ENCODE data around the gene CDKN2AIP. TPM values are rescaled to one million over a fixed set of nuclear protein-coding genes. Genes with fewer than 3 reads are reported as not detected.
A peak's percentile ranks its signal among the peaks of the same experiment; 100 is the strongest.

CDKN2AIP gene
- total RNA-seq, 4 donors from 2014 or later: 16.9 to 30.3 (median 22.8) TPM

DNA sequence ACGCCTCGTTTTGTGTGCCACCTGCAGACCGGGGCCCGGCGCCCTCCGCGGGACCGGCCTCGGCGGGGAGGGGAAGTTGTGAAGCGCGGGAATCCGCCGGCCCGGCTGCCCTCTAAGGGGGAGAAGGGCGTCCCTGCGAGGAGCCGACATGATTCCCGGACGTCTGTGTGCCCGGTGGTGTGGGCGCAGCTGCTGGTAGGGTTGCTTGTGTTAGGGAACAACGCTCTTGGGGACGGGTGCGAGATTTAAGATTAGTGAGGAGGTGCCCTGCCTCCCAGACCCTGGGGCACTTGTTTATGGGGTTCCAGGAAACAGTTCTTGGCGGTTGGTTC is 627 bp downstream of the CDKN2AIP start:
- no peaks in the 10 kb centered on the region for H3K27me3 ChIP-seq
- peak overlapping the region; percentile 54 to 94 (median 86) for H3K4me3 ChIP-seq (replicated peaks in 1 of 3)
- WGBS, 2 donors: 0 to 7% methylated on average over 3 to 17 of the region's 26 CpGs
- peaks cover 19 to 37% of the 10 kb centered on the region in 2 donors for H3K4me1 ChIP-seq
- H3K27ac ChIP-seq: peak overlapping the region; percentile 97 to 98 (median 97)
- peaks cover 17 to 24% of the 10 kb centered on the region in 2 donors for H3K36me3 ChIP-seq
- TF ChIP-seq POLR2A (IDR thresholded peaks at IDR 0.05): no peak
- TF ChIP-seq, protein P1, sequence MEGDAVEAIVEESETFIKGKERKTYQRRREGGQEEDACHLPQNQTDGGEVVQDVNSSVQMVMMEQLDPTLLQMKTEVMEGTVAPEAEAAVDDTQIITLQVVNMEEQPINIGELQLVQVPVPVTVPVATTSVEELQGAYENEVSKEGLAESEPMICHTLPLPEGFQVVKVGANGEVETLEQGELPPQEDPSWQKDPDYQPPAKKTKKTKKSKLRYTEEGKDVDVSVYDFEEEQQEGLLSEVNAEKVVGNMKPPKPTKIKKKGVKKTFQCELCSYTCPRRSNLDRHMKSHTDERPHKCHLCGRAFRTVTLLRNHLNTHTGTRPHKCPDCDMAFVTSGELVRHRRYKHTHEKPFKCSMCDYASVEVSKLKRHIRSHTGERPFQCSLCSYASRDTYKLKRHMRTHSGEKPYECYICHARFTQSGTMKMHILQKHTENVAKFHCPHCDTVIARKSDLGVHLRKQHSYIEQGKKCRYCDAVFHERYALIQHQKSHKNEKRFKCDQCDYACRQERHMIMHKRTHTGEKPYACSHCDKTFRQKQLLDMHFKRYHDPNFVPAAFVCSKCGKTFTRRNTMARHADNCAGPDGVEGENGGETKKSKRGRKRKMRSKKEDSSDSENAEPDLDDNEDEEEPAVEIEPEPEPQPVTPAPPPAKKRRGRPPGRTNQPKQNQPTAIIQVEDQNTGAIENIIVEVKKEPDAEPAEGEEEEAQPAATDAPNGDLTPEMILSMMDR (IDR thresholded peaks at IDR 0.05): no peak
- DNase-seq: peak in 1 of 2 donors; percentile 46
- intact Hi-C loops (cut with DNase I): no loop called here
- H3K9me3 ChIP-seq: no peaks in the 10 kb centered on the region

DNA sequence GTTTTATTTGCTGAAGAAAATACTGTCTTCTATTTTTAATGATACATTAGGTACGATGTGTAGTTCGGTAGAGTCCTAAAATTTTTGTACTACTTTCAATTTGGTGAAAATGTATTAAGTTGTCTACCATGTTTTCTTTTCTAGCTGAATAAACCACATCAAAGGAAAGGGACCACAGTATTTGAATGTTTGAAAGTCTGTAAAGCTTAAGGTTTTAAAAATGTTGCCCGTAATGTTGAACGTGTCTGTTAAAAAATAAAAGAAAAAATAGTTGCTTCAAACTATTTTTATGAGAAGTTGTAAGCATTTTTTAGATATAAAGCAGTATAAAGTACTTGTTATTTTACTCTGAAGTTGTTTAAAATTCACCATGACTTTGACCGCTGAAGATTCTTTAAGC is 3.2 kb downstream of the CDKN2AIP start:
- H3K4me1 ChIP-seq: peaks cover 19 to 37% of the 10 kb centered on the region in 2 donors
- H3K27me3 ChIP-seq: no peaks in the 10 kb centered on the region
- 86 to 92% methylated on average over 5 of the region's 5 CpGs for WGBS, 2 donors
- no peak for DNase-seq
- no peak for TF ChIP-seq POLR2A (IDR thresholded peaks at IDR 0.05)
- TF ChIP-seq, protein P1 (IDR thresholded peaks at IDR 0.05): no peak
- peaks cover 22 to 24% of the 10 kb centered on the region in 2 donors for H3K36me3 ChIP-seq
- no peak overlapping the region for H3K27ac ChIP-seq
- intact Hi-C loops (cut with DNase I): no loop called here
- no peak overlapping the region for H3K4me3 ChIP-seq (replicated peaks in 1 of 3)
- H3K9me3 ChIP-seq: no peaks in the 10 kb centered on the region

DNA sequence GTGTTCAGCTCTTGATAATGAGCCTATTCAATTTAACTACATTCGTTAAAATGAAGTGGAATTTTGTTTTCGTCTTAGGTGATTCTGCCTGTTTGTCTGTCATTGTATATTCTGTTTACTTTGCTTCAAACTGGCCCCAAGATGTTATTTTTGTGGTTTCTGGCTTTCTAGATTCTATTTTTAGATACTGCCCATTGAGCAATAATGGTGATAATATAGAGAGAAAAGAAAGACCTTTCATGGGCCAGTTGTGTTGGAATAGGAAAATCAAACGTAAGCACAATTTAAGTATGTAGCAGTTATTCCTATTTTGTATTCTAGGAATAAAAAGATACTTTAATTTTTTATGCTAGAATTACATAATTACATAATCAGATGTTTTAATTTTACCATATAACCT is 4.0 kb downstream of the CDKN2AIP start:
- Histone ChIP-seq H3K27me3 (no peaks in the 10 kb centered on the region), H3K9me3 (no peaks in the 10 kb centered on the region), H3K27ac (no peak overlapping the region), H3K4me1 (peaks cover 12 to 29% of the 10 kb centered on the region in 2 donors), H3K4me3 (replicated peaks in 1 of 3) (no peak overlapping the region), H3K36me3 (peaks cover 22 to 24% of the 10 kb centered on the region in 2 donors)
- intact Hi-C loops (cut with DNase I): no loop called here
- TF ChIP-seq, protein P1 (IDR thresholded peaks at IDR 0.05): no peak
- no peak for TF ChIP-seq POLR2A (IDR thresholded peaks at IDR 0.05)
- no peak for DNase-seq
- 81 to 82% methylated on average over 3 of the region's 3 CpGs for WGBS, 2 donors

DNA sequence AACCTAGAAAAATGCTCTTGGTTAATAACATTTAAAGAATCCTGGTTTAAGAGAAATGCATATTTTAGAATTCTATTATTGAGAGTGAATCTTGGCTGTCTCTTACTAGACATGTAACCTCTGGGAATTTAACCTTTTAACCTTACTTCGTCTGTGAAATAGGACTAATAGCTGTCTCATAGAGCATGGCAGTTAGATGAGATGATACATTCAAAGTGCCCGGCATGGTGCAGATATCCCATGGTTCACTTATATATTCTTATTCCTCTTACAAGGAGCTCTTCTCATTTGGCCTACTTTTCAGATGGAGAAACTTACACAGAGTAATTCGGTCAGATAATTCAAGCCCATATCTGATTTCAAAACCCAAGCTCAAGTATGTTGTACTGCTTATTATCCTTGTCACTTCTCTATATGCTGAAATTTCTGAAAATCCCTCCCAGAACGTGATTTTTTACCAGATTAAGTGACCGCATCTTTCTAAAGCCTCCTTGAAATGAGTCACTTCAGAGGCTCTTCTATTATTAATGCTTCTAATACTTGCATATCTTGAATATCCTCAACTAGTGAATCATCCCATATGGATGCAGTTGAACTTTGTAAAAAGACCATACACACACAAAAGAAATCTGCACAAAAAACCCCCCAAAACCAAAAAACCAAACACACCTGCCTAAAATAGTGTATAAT is 4.9 kb downstream of the CDKN2AIP start:
- no peak for DNase-seq
- peaks cover 22 to 24% of the 10 kb centered on the region in 2 donors for H3K36me3 ChIP-seq
- H3K27me3 ChIP-seq: no peaks in the 10 kb centered on the region
- intact Hi-C loops (cut with DNase I): no loop called here
- H3K9me3 ChIP-seq: no peaks in the 10 kb centered on the region
- H3K4me3 ChIP-seq (replicated peaks in 1 of 3): no peak overlapping the region
- 89 to 91% methylated on average over 5 of the region's 5 CpGs for WGBS, 2 donors
- no peak overlapping the region for H3K27ac ChIP-seq
- TF ChIP-seq, protein P1 (IDR thresholded peaks at IDR 0.05): no peak
- peaks cover 10 to 28% of the 10 kb centered on the region in 2 donors for H3K4me1 ChIP-seq

DNA sequence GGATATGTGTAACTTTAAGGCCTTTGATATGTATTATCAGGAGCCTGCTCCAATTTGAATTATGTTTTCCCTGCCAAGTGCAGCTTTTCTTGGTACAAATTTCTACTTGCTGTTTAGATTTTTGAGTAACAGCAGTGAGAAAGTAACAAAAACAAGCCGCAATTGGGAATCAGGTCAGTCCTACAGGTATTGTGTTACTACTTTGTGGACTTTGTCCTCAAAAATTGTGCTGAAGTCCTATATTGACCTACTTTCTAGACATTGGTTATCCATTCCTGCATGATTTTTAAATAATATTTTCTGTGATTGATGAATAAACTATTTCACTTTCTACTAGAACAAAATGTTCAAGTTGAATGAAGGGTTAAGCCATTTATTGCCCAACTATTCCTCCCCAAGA is 5.7 kb downstream of the CDKN2AIP start:
- intact Hi-C loops (cut with DNase I): no loop called here
- no peak overlapping the region for H3K27ac ChIP-seq
- WGBS, 2 donors: 95 to 100% methylated on average over 1 of the region's 1 CpG
- no peaks in the 10 kb centered on the region for H3K27me3 ChIP-seq
- H3K4me3 ChIP-seq (replicated peaks in 1 of 3): no peak overlapping the region
- H3K36me3 ChIP-seq: peaks cover 22 to 24% of the 10 kb centered on the region in 2 donors
- no peaks in the 10 kb centered on the region for H3K9me3 ChIP-seq
- peaks cover 10 to 28% of the 10 kb centered on the region in 2 donors for H3K4me1 ChIP-seq
- no peak for DNase-seq
- no peak for TF ChIP-seq POLR2A (IDR thresholded peaks at IDR 0.05)
- TF ChIP-seq, protein P1 (IDR thresholded peaks at IDR 0.05): no peak

Data from thyroid gland (tissue), 4 donors.